ENCODE measurements around the gene HECA.
"Not testable (repeated sequence)": the region's sequence is repeated elsewhere in the genome, so short reads cannot be mapped to it uniquely, and the experiment has no call there.

HECA gene

DNA sequence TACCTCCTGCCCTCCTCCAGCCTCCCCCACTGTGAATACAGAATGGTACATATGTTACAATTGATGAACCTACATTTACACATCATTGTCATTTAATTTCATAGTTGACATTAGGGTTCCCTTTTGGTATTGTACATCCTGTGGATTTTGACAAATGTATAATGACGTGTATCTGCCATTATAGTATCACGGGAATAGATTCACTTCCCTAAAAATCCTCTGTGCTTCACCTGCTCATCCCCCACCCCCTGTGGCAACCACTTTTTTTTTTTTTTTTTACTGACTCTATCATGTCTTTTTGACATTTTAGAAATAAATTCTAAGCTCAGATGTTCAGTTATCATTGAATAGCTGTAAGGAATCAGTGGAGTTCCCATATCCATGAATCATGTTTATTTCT is 30.4 kb downstream of the HECA start:
- no peak for DNase-seq

DNA sequence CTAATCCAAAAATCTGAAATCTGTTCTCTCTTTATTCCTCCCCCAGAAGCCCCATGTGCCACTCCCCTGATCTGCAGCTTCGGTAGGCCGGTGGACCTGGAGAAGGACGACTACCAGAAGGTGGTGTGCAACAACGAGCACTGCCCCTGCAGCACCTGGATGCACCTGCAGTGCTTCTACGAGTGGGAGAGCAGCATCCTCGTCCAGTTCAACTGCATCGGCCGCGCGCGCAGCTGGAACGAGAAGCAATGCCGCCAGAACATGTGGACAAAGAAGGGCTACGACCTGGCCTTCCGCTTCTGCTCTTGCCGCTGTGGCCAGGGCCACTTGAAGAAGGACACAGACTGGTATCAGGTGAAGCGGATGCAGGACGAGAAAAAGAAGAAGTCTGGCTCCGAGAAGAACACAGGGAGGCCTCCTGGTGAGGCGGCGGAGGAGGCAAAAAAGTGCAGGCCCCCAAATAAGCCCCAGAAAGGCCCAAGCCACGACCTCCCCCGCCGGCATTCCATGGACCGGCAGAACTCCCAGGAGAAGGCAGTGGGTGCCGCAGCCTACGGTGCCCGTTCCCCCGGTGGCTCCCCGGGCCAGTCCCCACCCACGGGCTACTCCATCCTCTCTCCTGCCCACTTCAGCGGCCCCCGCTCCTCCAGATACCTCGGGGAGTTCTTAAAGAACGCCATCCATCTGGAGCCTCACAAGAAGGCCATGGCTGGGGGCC is 31.5 kb downstream of the HECA start:
- DNase-seq = no peak

DNA sequence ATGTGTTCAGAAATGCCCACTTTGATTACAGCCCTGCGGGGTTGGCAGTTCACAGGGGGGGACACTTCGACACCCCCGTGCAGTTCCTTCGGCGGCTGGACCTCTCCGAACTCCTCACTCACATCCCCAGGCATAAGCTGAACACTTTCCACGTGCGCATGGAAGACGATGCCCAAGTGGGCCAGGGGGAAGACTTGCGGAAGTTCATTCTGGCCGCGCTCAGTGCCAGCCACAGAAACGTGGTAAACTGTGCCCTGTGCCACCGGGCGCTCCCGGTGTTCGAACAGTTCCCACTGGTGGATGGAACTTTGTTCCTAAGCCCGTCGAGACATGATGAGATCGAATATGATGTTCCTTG is 32.1 kb downstream of the HECA start:
- DNase-seq = no peak

DNA sequence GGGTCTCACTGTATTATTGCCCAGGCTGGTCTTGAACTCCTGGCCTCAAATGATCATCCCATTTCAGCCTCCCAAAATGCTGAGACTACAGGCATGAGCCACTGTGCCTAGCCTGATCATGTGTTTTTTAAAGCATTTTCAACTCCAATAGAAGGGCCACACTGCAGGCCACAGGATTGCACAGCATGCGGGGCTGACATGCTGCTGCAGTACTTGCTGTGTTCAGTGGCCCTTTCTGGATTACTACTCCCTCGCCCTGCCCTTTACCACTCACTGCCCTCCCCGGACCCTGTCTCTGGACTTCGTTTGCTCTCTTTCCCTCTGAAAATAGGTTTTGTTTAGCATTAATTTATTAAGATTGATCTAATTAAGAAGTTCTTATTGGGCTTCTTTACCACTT is 37.3 kb downstream of the HECA start:
- DNase-seq = no peak

DNA sequence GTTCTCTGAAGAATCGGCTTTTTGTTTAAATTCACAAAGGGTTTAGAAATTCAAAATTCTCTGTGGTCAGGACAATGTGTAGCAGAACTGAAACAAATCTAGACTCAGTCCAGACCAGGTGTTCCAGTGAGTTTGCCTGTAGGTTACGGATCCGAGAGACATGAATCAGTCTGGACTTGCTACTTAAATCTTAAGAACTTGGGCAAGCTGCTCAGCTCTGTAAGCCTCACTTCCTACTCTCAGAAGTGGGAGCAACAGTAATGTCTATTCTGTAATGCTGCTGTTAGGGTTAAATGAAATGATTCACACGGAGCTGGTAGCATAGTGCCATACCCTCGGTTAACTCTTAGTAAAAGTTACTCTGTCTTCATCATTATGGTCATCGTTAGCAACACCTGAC is 37.7 kb downstream of the HECA start:
- no peak for DNase-seq

DNA sequence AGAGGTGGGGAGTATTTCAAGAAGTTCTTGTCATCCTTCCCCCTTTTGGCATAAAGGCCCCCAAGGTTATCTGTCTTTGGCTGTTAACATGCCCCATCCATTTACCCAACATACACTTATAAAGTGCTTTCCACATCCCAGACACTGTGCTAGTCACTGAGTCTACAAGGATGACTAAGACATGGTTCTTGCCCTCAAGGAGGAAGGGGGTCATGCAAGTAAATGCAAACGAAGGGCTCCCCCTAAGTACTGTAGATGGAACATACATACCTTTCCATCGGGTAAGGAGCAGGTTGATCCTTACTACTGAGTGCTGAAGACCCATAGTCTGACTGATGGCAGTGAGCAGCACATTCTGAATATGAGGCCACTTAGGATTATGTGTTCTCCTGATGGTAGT is 38.3 kb downstream of the HECA start:
- peak in 1 of 2 donors; percentile 55 for DNase-seq

DNA sequence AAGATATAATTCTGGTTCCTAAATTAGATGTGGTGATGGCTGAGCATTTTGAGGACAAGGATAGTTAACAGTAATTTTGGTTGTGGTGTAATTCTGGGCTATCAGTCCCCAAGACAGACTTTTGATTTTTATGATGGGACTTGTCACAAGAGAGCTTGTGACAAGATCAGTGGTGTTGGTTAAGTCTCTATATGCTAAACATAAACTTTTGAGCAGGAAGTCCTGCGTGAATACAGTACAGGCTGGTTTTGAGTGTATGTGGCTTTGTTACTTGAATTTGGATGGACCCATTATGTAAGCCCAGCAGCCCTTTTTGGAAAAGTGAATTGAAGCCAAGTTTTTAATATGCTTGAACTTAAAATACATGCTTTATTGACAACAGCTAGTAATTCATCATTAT is 38.9 kb downstream of the HECA start:
- DNase-seq = no peak

DNA sequence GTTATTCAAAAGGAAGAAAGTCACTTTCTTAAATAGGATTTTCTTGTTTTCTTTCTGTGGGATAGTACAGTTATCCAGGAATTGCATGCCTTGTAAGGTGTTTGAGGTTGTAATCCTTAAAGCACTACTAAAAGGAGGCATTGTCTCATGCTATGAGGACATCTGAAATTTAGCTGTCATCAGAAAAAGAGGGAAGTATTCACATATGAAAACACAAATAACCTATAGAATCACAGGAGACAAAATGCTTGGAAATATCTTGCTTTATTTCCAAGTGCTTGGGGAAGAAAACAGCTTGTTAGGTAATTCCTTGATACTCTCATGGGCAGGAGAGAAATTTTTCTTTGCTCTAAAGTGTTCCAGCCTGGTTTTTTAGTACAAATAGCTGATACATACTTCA is 40.1 kb downstream of the HECA start:
- no peak for DNase-seq

DNA sequence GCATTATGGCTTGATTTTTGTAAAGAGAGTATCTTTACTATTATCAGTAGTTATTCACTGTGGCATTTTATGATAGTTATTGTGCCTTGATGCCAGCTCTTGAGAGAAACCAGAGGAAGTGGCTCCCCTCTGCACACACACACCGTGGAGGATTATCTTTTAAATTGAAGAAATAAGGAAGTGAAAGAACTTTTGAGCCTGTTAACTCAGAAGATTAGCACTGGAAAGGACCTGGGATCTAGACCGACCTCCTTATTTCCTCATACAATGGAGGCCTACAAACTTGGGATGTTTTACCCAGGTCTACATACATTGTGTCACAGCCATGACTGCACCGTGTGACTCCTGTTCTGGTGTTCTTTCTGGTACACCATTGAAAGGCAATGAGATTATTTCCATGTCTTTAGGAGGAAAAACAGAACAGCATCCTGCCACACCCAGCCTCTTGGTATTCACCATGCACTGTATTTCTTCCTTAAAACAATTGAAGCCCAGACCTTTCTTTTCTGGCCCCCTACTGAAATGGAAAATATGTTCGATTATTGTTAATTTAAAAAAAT is 40.6 kb downstream of the HECA start:
- DNase-seq = no peak

DNA sequence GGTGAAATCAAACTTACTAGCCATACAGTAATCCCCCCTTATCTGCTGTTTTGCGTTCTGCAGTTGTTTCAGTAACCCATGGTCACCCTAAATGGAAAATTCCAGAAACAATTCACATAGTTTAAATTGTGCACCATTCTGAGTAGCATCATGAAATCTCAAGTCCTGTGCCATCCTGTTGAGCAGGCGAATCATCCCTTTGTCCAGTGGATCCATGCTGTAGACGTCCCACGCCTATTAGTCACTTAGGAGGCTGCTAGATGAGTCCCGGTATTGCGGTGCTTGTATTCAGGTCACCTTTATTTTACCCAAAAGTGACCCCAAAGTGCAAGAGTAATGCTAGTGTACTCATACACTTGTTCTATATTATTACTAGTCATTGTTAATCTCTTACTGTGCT is 46.4 kb downstream of the HECA start:
- DNase-seq = no peak

DNA sequence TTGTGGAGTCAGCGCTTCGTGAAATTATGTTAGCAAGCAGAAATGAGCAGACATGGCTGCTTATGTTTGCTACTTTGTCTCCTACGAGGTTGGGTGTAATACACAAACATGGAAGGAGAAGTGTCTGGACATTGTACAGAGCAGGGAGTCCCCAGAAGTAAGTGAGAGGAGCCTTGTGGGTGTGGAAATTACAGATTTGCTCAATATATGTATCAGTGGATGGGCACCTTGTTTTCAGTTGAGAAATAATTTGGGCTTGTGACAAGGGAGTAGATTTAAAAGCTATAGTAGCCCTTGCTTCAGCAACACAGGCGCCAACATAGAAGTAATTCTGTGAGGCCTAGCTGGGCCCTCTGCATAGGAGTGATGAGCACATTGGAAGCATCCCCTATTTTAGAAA is 49.2 kb downstream of the HECA start:
- DNase-seq = no peak

DNA sequence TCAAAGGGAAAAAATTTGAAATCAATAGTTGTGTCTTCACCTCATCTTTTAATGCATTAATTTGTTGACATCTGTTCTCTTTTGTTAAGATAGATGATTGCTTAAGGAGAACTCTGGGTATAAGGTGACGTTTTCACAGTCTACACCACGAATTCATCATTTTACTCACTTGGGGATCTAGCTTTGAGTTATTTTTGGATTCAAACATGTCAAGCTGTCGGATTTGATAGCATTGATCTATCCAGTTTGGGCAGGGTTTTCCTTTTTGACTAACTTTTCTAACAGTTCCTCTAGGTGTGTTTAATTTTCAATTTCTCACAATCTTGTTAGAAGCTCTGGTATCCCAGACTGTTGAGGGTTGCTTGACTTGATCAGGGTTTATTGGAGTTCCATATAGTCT is 49.6 kb downstream of the HECA start:
- DNase-seq = no peak

DNA sequence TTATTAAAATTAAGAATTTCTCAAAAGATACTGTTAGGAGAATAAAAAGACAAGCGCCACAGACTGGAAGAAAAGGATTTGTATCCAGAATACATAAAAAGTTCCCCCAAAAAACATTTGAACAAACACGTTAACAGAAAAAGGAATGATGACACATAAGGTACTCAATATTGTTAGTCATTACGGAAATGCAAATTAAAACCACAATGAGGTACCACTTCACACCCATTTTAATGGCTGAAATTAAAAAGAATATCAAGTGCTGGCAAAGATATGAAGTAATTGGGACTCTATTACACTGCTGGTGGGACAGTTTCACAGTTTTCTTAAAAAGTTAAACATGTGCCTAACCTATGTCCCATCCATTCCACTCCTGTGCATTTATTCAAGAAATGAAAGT is 51.4 kb downstream of the HECA start:
- DNase-seq = no peak

DNA sequence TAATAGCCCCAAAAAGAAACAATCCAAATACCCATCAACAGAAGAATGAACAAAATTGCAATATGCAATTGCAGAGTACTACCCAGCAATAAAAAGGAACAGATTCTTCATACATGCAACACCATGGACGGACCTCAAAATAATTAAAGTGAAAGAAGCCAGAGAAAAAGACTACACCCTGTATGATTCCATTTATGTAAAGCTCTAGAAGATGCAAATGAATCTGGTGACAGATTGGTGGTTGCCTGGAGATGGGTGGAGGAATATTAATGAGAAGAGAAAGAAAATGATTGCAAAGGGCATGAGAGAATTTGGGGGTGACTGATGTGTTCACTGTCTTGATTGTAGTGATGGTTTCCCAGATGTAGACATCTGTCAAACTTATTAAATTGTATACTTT is 51.8 kb downstream of the HECA start:
- no peak for DNase-seq

DNA sequence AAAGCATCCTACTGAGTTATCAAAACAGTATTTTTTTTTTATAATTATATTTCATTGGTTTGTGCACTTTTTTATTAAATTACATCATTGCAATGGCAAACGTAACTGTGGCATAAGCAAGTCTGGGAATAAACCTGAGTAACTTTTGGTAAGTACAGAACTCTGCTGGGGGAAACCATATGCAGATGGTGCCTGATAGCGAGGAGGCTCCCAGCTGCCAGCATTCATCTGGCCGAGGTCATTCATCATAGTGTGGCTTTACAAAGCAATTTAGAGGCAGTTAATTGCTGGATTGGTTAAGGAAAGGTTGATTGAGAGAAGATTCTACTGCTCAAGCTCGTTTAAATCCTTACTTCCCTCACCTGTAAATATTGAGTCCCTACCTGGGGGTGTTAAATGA is 52.6 kb downstream of the HECA start:
- DNase-seq = no peak

DNA sequence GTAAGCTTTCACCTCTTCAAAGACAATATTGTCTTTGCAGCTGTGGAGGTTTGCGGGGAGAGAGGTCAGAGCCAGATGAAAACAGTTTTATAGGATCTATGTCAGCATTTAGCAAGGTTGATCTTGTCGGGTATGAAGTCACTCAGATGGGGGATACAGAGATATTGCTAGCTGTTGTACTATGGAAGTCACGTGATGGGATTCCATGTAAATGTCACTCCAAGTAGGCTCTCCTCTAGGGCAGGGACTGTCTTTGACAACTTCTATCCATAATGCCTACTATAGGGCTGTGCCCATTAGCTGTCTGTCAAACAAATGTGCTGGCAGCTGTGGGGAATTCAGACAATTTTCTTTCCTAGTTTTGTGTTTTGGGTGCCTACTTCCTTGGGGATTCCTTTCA is 54.8 kb downstream of the HECA start:
- DNase-seq = no peak

DNA sequence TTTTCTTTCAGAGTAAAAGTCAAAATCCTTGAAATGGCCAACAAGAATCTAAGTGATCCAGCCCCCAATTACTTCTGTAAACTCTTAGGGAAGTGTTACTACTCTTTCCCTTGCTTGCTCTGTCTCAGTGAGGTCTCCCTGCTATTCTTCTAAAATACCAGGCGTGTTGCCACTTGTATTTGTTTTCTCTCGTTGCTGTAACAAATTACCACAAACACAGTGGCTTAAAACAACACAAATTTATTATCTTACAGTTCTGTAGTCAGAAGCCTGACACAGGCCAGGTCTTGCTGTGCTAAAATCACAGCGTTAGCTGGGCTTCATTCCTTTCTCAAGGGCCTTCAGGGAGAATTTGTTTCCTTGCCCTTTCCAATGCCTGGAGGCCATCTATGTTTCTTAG is 59.9 kb downstream of the HECA start:
- no peak for DNase-seq

DNA sequence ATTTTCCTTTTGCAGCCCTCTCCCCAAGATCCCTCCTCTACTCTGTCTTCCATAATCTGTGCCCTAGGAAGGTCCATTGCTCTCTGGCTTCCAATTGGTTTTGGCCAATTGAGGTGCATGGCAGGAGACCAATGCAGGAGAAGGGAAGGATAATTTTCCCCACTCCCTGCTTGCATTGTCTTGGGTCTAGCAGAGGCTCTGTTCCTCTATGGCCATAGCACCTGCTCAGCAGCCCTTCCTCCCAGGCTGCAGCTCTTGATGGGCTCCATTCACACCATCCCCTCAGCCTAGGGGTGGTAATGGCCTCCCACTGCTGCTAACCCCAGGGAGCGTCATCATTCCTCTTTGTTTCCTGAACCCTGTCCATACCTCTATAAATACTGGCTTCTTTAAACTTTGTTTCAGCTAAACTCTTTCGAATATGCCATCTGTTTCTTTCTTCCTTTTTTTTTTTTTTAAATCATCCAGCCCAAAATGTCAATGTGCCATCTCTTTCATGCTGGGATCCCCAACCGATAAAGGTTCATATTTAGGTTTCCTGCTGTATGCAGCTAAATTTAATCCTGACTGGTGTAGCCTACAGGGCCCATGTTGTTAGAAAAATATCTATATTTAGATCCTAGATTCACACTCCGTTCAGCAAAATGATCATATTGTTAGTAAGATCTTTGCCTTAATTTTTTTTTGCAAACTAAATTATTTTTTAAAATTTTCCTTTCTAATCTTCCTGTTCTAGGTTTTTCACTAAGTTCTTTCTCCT is 63.8 kb downstream of the HECA start:
- no peak for DNase-seq

DNA sequence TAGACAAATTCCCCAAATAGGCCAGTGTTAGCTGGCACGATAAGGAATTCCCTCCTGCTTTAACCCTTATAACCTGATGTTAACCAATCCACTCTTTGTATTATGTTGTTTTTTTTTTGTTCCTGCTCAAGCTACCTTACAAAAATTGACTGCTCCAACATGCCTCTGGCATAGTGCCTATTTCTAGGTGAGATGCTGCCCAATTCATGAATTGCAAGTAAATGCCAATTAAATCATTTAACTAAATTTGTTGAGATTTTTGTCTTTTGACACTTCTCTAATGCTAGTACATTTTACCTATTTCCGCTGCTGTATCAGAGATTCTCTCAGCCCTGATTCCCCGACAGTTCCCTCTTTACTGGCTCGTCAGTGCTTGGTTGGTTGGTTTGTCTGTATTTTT is 66.5 kb downstream of the HECA start:
- DNase-seq = no peak

DNA sequence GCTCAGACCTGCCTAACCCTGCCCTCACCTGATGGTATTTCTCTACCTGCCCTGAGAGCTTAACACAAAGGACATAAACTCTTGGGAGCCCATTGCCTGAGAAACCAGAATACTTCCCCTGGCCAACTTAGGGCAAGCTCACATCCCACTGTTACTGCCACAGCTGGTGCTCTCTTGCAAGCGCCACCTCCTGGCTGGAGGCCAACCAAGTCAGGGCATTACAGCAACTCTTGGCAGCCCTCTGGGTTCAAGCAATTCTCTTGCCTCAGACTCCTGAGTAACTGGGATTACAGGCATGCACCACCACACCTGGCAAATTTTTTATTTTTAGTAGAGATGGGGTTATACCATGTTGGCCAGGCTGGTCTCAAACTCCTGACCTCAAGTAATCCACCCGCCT is 70.1 kb downstream of the HECA start:
- DNase-seq = no peak

DNA sequence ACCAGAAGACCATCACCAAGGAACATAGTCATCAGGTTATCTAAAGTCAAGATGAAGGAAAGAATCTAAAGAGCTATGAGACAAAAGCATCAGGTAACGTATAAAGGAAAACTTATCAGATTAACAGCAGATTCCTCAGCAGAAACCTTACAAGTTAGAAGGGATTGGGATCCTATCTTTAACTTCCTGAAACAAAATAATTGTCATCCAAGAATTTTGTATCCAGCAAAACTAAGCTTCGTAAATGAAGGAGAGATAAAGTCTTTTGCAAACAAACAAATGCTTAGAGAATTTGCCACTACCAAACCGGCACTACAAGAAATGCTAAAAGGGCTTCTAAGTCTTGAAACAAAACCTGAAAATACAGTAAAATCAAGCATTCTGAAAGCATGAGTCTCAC is 71.0 kb downstream of the HECA start:
- no peak for DNase-seq

DNA sequence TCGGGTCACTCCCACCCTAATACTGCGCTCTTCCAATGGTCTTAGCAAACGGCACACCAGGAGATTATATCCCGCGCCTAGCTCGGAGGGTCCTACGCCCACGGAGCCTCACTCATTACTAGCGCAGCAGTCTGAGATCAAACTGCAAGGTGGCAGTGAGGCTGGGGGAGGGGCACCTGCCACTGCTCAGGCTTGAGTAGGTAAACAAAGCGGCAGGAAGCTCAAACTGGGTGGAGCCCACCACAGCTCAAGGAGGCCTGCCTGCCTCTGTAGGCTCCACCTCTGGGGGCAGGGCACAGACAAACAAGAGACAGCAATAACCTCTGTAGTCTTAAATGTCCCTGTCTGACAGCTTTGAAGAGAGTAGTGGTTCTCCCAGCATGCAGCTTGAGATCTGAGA is 75.9 kb downstream of the HECA start:
- DNase-seq = peak in 1 of 2 donors; percentile 23

DNA sequence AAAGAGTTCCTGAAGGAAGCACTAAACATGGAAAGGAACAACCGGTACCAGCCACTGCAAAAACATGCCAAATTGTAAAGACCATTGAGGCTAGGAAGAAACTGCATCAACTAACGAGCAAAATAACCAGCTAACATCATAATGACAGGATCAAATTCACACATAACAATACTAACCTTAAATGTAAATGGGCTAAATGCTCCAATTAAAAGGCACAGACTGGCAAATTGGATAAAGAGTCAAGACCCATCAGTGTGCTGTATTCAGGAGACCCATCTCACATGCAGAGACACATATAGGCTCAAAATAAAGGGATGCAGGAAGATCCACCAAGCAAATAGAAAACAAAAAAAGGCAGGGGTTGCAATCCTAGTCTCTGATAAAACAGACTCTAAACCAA is 77.6 kb downstream of the HECA start:
- not testable (repeated sequence) for DNase-seq

DNA sequence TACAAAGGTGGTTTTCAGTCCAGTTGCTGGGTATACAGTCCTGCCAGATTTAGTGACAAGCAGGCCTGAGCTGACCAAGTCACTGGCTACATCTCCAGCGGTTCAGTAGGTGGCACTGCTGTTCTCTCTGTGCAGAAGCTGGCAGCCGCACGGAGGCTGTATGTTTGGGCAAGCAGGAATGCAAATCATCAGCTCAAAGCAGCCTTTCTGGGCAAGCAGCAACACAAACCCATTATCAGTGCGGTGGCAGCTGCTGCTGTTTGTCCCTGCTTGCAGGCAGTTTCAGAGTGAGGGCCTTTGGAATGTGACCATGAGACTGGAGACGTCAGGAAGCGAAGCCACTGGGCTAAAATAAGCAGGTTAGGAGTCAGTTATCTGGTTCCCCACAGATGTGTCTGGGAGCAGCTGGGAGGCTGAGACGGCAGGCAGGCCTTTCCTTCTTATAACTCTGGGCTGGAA is 84.4 kb downstream of the HECA start:
- DNase-seq = peak; percentile 79 to 81

DNA sequence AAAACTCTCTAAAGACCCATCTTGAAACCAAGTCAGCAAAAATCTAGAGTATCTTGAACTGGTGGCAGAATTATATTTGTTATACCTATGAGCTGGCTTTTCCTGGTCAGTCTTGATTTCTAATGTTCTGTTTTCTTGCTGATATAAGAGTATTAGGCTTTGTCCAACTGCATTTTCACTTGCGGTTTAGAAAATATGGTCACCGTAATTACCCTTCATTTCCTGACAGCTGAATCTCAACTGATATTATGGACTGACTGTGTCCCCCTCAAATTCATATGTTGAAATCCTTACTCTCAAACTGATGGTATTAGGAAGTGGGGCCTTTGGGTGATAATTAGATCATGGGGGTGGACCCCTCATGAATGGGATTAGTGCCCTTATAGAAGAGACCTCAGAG is 84.9 kb downstream of the HECA start:
- no peak for DNase-seq

Data from CD4-positive, alpha-beta T cell treated with Interferon alpha-2 for 1 hour (primary cell).